CD4-positive, alpha-beta T cell treated with Interleukin-4 for 1 hour (primary cell): Measurements from ENCODE around the gene KCNE1.
"Not testable (repeated sequence)": the region's sequence is repeated elsewhere in the genome, so short reads cannot be mapped to it uniquely, and the experiment has no call there.

Source experiments
- DNase-seq, 2 donors: peaks; one replicate each; pipeline ENCODE4 v3.0.0-alpha.2; 2020 to 2022

The KCNE1 gene

GRCh38 chr21:34510148-34511142 lies 1.6 kb downstream of the KCNE1 start:
- DNase-seq, result peak; percentile 17 to 67

- no peak for DNase-seq
Measured at GRCh38 chr21:34509151-34509550, 2.9 kb downstream of the KCNE1 start.

GRCh38 chr21:34504595-34504994 lies 7.4 kb downstream of the KCNE1 start:
- no peak for DNase-seq

GRCh38 chr21:34502480-34503106 lies 9.4 kb downstream of the KCNE1 start:
- DNase-seq, result no peak

GRCh38 chr21:34501716-34502115 lies 10.3 kb downstream of the KCNE1 start:
- no peak for DNase-seq

GRCh38 chr21:34500191-34500590 lies 11.8 kb downstream of the KCNE1 start:
- no peak for DNase-seq

GRCh38 chr21:34499116-34499515 lies 12.9 kb downstream of the KCNE1 start:
- DNase-seq, result no peak

GRCh38 chr21:34498623-34499022 lies 13.4 kb downstream of the KCNE1 start:
- no peak for DNase-seq

GRCh38 chr21:34483854-34484253 lies 28.2 kb downstream of the KCNE1 start:
- DNase-seq, result not testable (repeated sequence)

- DNase-seq, result not testable (repeated sequence)
Measured at GRCh38 chr21:34483435-34483834, 28.6 kb downstream of the KCNE1 start.

GRCh38 chr21:34467333-34467732 lies 44.7 kb downstream of the KCNE1 start:
- DNase-seq, result not testable (repeated sequence)

- DNase-seq, result not testable (repeated sequence)
Measured at GRCh38 chr21:34459426-34459825, 52.6 kb downstream of the KCNE1 start.

GRCh38 chr21:34458266-34458665 lies 53.7 kb downstream of the KCNE1 start:
- not testable (repeated sequence) for DNase-seq

- DNase-seq, result not testable (repeated sequence)
Measured at GRCh38 chr21:34456180-34456579, 55.8 kb downstream of the KCNE1 start.

- not testable (repeated sequence) for DNase-seq
Measured at GRCh38 chr21:34455628-34456027, 56.4 kb downstream of the KCNE1 start.

- not testable (repeated sequence) for DNase-seq
Measured at GRCh38 chr21:34447018-34447417, 65.0 kb downstream of the KCNE1 start.

- DNase-seq, result not testable (repeated sequence)
Measured at GRCh38 chr21:34443486-34443885, 68.5 kb downstream of the KCNE1 start.

GRCh38 chr21:34429710-34430109 lies 82.3 kb downstream of the KCNE1 start:
- DNase-seq, result not testable (repeated sequence)

- DNase-seq, result not testable (repeated sequence)
Measured at GRCh38 chr21:34428441-34428840, 83.6 kb downstream of the KCNE1 start.

- not testable (repeated sequence) for DNase-seq
Measured at GRCh38 chr21:34427339-34427738, 84.7 kb downstream of the KCNE1 start.

- not testable (repeated sequence) for DNase-seq
Measured at GRCh38 chr21:34423805-34424204, 88.2 kb downstream of the KCNE1 start, which contains the start of gene SMIM34. TSS of gene SMIM34 (minus strand) at chr21:34423951. CDS start at chr21:34423839, 112 bp downstream.

- DNase-seq, result not testable (repeated sequence)
Measured at GRCh38 chr21:34417448-34418077, 94.4 kb downstream of the KCNE1 start.

- not testable (repeated sequence) for DNase-seq
Measured at GRCh38 chr21:34407294-34407693, 104.7 kb downstream of the KCNE1 start.
